HepG2 (cell line): ENCODE measurements around the gene DRC7. TPM values are rescaled to one million over a fixed set of nuclear protein-coding genes. Genes with fewer than 3 reads are reported as not detected.
"Not testable (repeated sequence)": the region's sequence is repeated elsewhere in the genome, so short reads cannot be mapped to it uniquely, and the experiment has no call there.

ENCODE experiments used
- ATAC-seq: fragments of 200-7000 bp; cut with Tn5 transposase; 3 replicates; pipeline ENCODE4 v1.9.1; 2020; ENCODE audit warnings: mild to moderate bottlenecking, moderate library complexity
- BruUV-seq: library from RNA; stranded (reverse); fragments of 400-500 nt; replicated peaks from 2 replicates; lab custom pipeline; 2021; lab: Mats Ljungman, UMichigan
- CTCF ChIA-PET: fragments of 300-600 bp; formaldehyde crosslinking; extraction: SDS; loops from one replicate; lab custom pipeline; 2021; ENCODE audit warnings: low total read pairs, inconsistent platforms, low intra/inter-chr PET ratio; lab: Yijun Ruan, JAX
- POLR2A ChIA-PET: fragments of 350-600 bp; sonication (Branson Sonifier 250); formaldehyde crosslinking; loops from one replicate; lab custom pipeline; 2020; ENCODE audit warnings: antibody characterized with exemption, inconsistent platforms; lab: Yijun Ruan, JAX
- DNase-seq: peaks from one replicate; pipeline ENCODE4 v3.0.0-alpha.2; 2015; ENCODE audit warnings: low spot score
- FAIRE-seq: peaks from 3 replicates; lab custom pipeline; 2011; peaks lifted over from hg19 to GRCh38; lab: Jason Lieb, UNC
- H2AFZ ChIP-seq: one replicate; pipeline ENCODE4 v1.6.1; 2011; ENCODE audit warnings: low read length, inconsistent platforms
- H3K27ac ChIP-seq: fragments of 300-600 bp; 3 replicates; pipeline ENCODE4 v1.8.0; 2011; ENCODE audit warnings: mixed run types, mild to moderate bottlenecking, mixed read lengths, low read length, inconsistent platforms; ENCODE audit not compliant: insufficient read depth; ENCODE audit errors: extremely low read length
- H3K27me3 ChIP-seq, 2 experiments: fragments of 200-600 bp in 1 of 2; 2 replicates in 1 of 2; 3 replicates in 1 of 2; pipeline versions ENCODE4 v1.6.0 to v1.8.0; 2011; ENCODE audit warnings: low read length in 2 of 2, mild to moderate bottlenecking in 2 of 2, moderate library complexity in 2 of 2, inconsistent platforms in 1 of 2; ENCODE audit not compliant: insufficient read depth in 2 of 2, control insufficient read depth in 1 of 2
- H3K36me3 ChIP-seq, 2 experiments: fragments of 200-600 bp in 1 of 2; replicated peaks in 1 of 2; 2 replicates in 1 of 2; 3 replicates in 1 of 2; pipeline versions ENCODE4 v1.5.1 to v1.8.0; 2011; ENCODE audit warnings: low read length in 2 of 2, inconsistent platforms in 1 of 2; ENCODE audit not compliant: insufficient read depth in 2 of 2, control insufficient read depth in 1 of 2
- H3K4me1 ChIP-seq: 2 replicates; pipeline ENCODE4 v1.5.1; 2012; ENCODE audit warnings: low read length, inconsistent platforms; ENCODE audit not compliant: insufficient read depth
- H3K4me2 ChIP-seq: 2 replicates; pipeline ENCODE4 v1.6.0; 2011; ENCODE audit warnings: low read depth, low read length, inconsistent platforms
- H3K4me3 ChIP-seq, 3 experiments: fragments of 200-600 bp in 1 of 3; sonication (generic), shearing (Covaris generic) in 1 of 3; replicated peaks in 1 of 3; 2 replicates each; pipeline ENCODE4 v1.5.1; 2011 to 2016; ENCODE audit warnings: low read length in 3 of 3, inconsistent platforms in 2 of 3, low read depth in 2 of 3, mild to moderate bottlenecking in 2 of 3, control low read depth in 1 of 3, mixed read lengths in 1 of 3; ENCODE audit not compliant: insufficient read depth in 1 of 3
- H3K79me2 ChIP-seq: one replicate; pipeline ENCODE4 v1.6.1; 2011; ENCODE audit warnings: low read length, inconsistent platforms; ENCODE audit not compliant: insufficient read depth
- H3K9ac ChIP-seq: 2 replicates; pipeline ENCODE4 v1.6.0; 2011; ENCODE audit warnings: mild to moderate bottlenecking, low read depth, low read length, inconsistent platforms; ENCODE audit not compliant: insufficient read depth
- H3K9me3 ChIP-seq: 2 replicates; pipeline ENCODE4 v1.5.1; 2012; ENCODE audit warnings: mild to moderate bottlenecking, low read length
- H4K20me1 ChIP-seq: 2 replicates; pipeline ENCODE4 v1.6.0; 2011; ENCODE audit warnings: inconsistent platforms, mild to moderate bottlenecking, low read length, moderate library complexity; ENCODE audit not compliant: insufficient read depth
- POLR2G ChIP-seq: fragments of 200-400 bp; formaldehyde crosslinking; IDR thresholded peaks from 2 replicates; pipeline ENCODE4 v1.6.1; 2018; ENCODE audit warnings: mild to moderate bottlenecking, low read depth, low read length, moderate library complexity
- WGBS: methylation state at CpG from one replicate; pipeline ENCODE4 v1.1.6; 2017; ENCODE audit warnings: low lambda C conversion rate; 5-methylcytosine and 5-hydroxymethylcytosine counted together
- in situ Hi-C: cut with HindIII; loops from 2 replicates; pipeline ENCODE4 v1.10.0; 2017; ENCODE audit warnings: low pct_unique_long_range_greater_than_20kb; ENCODE audit not compliant: extremely low pct_ligation_motif_present
- intact Hi-C: fragments of 100-400 bp; cut with micrococcal nuclease; formaldehyde crosslinking; loops from one replicate; pipeline ENCODE4 v1.10.0; 2022; ENCODE audit not compliant: unreplicated experiment
- polyA plus RNA-seq, 8 experiments: library from polyadenylated mRNA; depleted of rRNA in 3 of 8; stranded (reverse) in 7 of 8; unstranded in 1 of 8; fragments of >200 nt; fragmentation: Illumina TruSeq in 4 of 8; extraction: Trizol in 4 of 8; gene quantifications; 2 replicates each; pipeline versions ENCODE4 v1.2.1 to v1.2.3, GENCODE V29; 2011 to 2016; ENCODE audit warnings: low read depth in 4 of 8, missing spikeins in 1 of 8, mixed read lengths in 1 of 8; ENCODE audit not compliant: insufficient read depth in 1 of 8
- total RNA-seq, 5 experiments: library from RNA; depleted of rRNA; stranded (reverse); fragments of >200 nt; fragmentation: Illumina TruSeq; extraction: Trizol; gene quantifications; 2 replicates each; pipeline ENCODE4 v1.2.3, GENCODE V29; 2016; ENCODE audit warnings: low read depth in 1 of 5

DRC7 gene
- total and polyA plus RNA-seq, 2 of the 13 experiments (the other 11 are each of a cell fraction or from before 2014, with no cell fraction given) = 2.7 to 3.4 TPM

GRCh38 chr16:57729182-57729484 is 34.5 kb downstream of the DRC7 start:
- Histone ChIP-seq H3K9me3 (no peaks in the 10 kb centered on the region), H3K4me2 (no peak overlapping the region), H3K4me1 (peaks cover 14% of the 10 kb centered on the region), H3K36me3 (no peaks in the 10 kb centered on the region), H3K79me2 (no peaks in the 10 kb centered on the region), H3K27me3 (no peaks in the 10 kb centered on the region), H3K27ac (no peak overlapping the region), H3K9ac (no peak overlapping the region), H3K4me3 (no peak overlapping the region), H2AFZ (no peak overlapping the region), H4K20me1 (no peaks in the 10 kb centered on the region)
- ChIA-PET POLR2A (no interaction called here), CTCF (no interaction called here)
- no peak for FAIRE-seq
- BruUV-seq = no TSS peak
- intact Hi-C loops = no loop called here
- TF ChIP-seq POLR2G = no peak
- ATAC-seq = no peak
- WGBS = 42% methylated on average over 1 of the region's 1 CpG
- in situ Hi-C loops = loop anchor here (5.0 kb wide), 1 partner anchor 127 kb away; no protein-coding TSS in a partner anchor
- DNase-seq = no peak

GRCh38 chr16:57729852-57730251 is 35.2 kb downstream of the DRC7 start:
- BruUV-seq, H2AFZ ChIP-seq, H3K36me3 ChIP-seq, H3K27ac ChIP-seq, H3K9ac ChIP-seq, DNase-seq, H4K20me1 ChIP-seq, H3K4me3 ChIP-seq, H3K9me3 ChIP-seq, H3K4me2 ChIP-seq, FAIRE-seq, ATAC-seq, H3K27me3 ChIP-seq, H3K79me2 ChIP-seq, POLR2A ChIA-PET, CTCF ChIA-PET: not testable (repeated sequence)
- intact Hi-C loops = loop anchor here (10.0 kb wide), 1 partner anchor 275 kb away; the partner anchor contains the start of genes USB1 and ZNF319
- WGBS = 73% methylated on average over 6 of the region's 6 CpGs
- in situ Hi-C loops = loop anchor here (5.0 kb wide), 1 partner anchor 128 kb away; no protein-coding TSS in a partner anchor
- H3K4me1 ChIP-seq = peaks cover 20% of the 10 kb centered on the region
